CD4-positive, alpha-beta T cell (primary cell): ENCODE data around the gene ZMYM2. TPM values are rescaled to one million over a fixed set of nuclear protein-coding genes. Genes with fewer than 3 reads are reported as not detected.

Source experiments
- ATAC-seq: fragments of 200-7000 bp; cut with Tn5 transposase; one replicate; pipeline ENCODE4 v1.10.0; 2022; ENCODE audit warnings: mild to moderate bottlenecking; ENCODE audit not compliant: poor library complexity
- CTCF ChIA-PET: fragments of 350-600 bp; sonication (Branson Sonifier 250); formaldehyde crosslinking; loops from one replicate; lab custom pipeline; 2021; ENCODE audit warnings: antibody characterized with exemption, inconsistent platforms; lab: Charles Lee
- POLR2A ChIA-PET: fragments of 350-600 bp; sonication (Branson Sonifier 250); formaldehyde crosslinking; loops from one replicate; lab custom pipeline; 2021; ENCODE audit warnings: antibody characterized with exemption, inconsistent platforms; lab: Charles Lee
- DNase-seq, 14 experiments: peaks; one replicate each; pipeline ENCODE4 v3.0.0-alpha.2; 2013 to 2020; ENCODE audit warnings: mixed read lengths in 2 of 14
- H3K27ac ChIP-seq, 2 donors: one replicate each; pipeline versions ENCODE4 v1.5.1 to v1.7.0; 2013; ENCODE audit warnings: low read length in 2 of 2, low read depth in 1 of 2, mild to moderate bottlenecking in 1 of 2
- H3K27me3 ChIP-seq, 2 experiments: 1 replicate in 1 of 2; 2 replicates in 1 of 2; pipeline versions ENCODE4 v1.6.1 to v1.7.0; 2013; ENCODE audit warnings: low read length in 2 of 2, control low read depth in 1 of 2, mild to moderate bottlenecking in 1 of 2, moderate library complexity in 1 of 2; ENCODE audit not compliant: insufficient read depth in 2 of 2, control insufficient read depth in 1 of 2
- H3K36me3 ChIP-seq: one replicate; pipeline ENCODE4 v1.6.1; 2013; ENCODE audit warnings: low read length, control low read depth; ENCODE audit not compliant: insufficient read depth
- H3K4me1 ChIP-seq: one replicate; pipeline ENCODE4 v1.6.1; 2013; ENCODE audit warnings: low read length, control low read depth; ENCODE audit not compliant: insufficient read depth
- H3K4me3 ChIP-seq: one replicate; pipeline ENCODE4 v1.5.1; 2013; ENCODE audit warnings: mild to moderate bottlenecking, low read length, moderate library complexity
- H3K9me3 ChIP-seq, 2 experiments: 1 replicate in 1 of 2; 2 replicates in 1 of 2; pipeline versions ENCODE4 v1.6.1 to v1.7.0; 2013; ENCODE audit warnings: low read length in 2 of 2, mild to moderate bottlenecking in 2 of 2, control low read depth in 1 of 2, moderate library complexity in 1 of 2; ENCODE audit not compliant: control insufficient read depth in 1 of 2, insufficient read depth in 1 of 2
- H3K27ac Mint-ChIP-seq: one replicate; pipeline ENCODE4 v1.8.0; 2020; ENCODE audit warnings: mixed read lengths
- H3K27me3 Mint-ChIP-seq: one replicate; pipeline ENCODE4 v1.8.0; 2021; ENCODE audit warnings: mixed read lengths
- H3K36me3 Mint-ChIP-seq: one replicate; pipeline ENCODE4 v1.8.0; 2021; ENCODE audit warnings: low read depth, mixed read lengths
- H3K4me1 Mint-ChIP-seq: one replicate; pipeline ENCODE4 v1.8.0; 2021; ENCODE audit warnings: low read depth, mixed read lengths
- H3K4me3 Mint-ChIP-seq: one replicate; pipeline ENCODE4 v1.8.0; 2020; ENCODE audit warnings: mild to moderate bottlenecking, mixed read lengths
- H3K9me3 Mint-ChIP-seq: one replicate; pipeline ENCODE4 v1.8.0; 2020; ENCODE audit warnings: mixed read lengths
- intact Hi-C, 2 experiments: fragments of 100-400 bp; cut with DNase I in 1 of 2; cut with micrococcal nuclease in 1 of 2; formaldehyde crosslinking; loops; one replicate each; pipeline versions ENCODE4 v1.15.1 to v1.9.0; 2023 to 2025; cut with DNase I, micrococcal nuclease
- total RNA-seq, 174 experiments: library from RNA in 2 of 174; stranded (reverse) in 2 of 174; gene quantifications; one replicate each; pipeline ENCODE4 v1.2.3 and lab custom pipeline; 2021 to 2026
- TF ChIP-seq, protein P1 (sequence below): fragments of 200-600 bp; IDR thresholded peaks from one replicate; pipeline ENCODE4 v1.8.0; 2022; ENCODE audit warnings: antibody characterized with exemption, mild to moderate bottlenecking

ZMYM2 gene
- total RNA-seq, 2 experiments from 2014 or later, result 106 to 110 TPM

DNA sequence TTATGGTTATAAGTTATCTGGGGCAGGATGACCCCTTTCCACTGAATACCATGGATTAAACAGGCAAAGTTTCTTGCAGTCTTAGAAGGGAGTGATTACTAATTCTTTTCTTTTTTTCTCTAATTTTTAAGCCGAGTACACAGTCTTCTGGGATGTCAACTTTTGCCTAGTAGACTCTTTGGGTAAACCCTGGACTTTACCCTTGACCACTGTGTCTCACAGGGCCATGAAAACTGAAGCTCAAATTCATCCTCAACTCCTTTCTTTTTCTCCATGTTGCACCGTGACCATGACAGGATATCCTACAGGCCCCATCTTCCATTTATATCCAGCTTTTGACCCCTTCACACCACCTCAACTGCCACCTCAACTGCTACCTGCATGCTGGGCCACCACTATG lies 150.5 kb downstream of the ZMYM2 start:
- TF ChIP-seq, protein P1, sequence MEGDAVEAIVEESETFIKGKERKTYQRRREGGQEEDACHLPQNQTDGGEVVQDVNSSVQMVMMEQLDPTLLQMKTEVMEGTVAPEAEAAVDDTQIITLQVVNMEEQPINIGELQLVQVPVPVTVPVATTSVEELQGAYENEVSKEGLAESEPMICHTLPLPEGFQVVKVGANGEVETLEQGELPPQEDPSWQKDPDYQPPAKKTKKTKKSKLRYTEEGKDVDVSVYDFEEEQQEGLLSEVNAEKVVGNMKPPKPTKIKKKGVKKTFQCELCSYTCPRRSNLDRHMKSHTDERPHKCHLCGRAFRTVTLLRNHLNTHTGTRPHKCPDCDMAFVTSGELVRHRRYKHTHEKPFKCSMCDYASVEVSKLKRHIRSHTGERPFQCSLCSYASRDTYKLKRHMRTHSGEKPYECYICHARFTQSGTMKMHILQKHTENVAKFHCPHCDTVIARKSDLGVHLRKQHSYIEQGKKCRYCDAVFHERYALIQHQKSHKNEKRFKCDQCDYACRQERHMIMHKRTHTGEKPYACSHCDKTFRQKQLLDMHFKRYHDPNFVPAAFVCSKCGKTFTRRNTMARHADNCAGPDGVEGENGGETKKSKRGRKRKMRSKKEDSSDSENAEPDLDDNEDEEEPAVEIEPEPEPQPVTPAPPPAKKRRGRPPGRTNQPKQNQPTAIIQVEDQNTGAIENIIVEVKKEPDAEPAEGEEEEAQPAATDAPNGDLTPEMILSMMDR, result no peak
- no peak overlapping the region for H3K4me3 ChIP-seq
- peaks cover 0 to 4% of the 10 kb centered on the region in 2 experiments for H3K9me3 ChIP-seq
- Mint-ChIP-seq H3K4me1 (no peaks in the 10 kb centered on the region), H3K36me3 (no peaks in the 10 kb centered on the region), H3K27ac (no peak overlapping the region), H3K9me3 (no peaks in the 10 kb centered on the region), H3K4me3 (no peak overlapping the region), H3K27me3 (peaks cover 20% of the 10 kb centered on the region)
- intact Hi-C loops, result loop anchor here in 1 of 2 experiments (5.0 kb wide), 1 partner anchor 38 kb away; no protein-coding TSS in a partner anchor
- H3K4me1 ChIP-seq, result no peaks in the 10 kb centered on the region
- no peaks in the 10 kb centered on the region for H3K27me3 ChIP-seq
- ATAC-seq (no peak), DNase-seq (no peak)
- POLR2A ChIA-PET, result interaction anchor here (1.1 to 1.6 kb wide), 2 partner anchors 12 to 32 kb away, joined by 3 to 4 read pairs; no protein-coding TSS in a partner anchor
- no peak overlapping the region for H3K27ac ChIP-seq
- no peaks in the 10 kb centered on the region for H3K36me3 ChIP-seq
- CTCF ChIA-PET, result interaction anchor here (1.0 kb wide), 1 partner anchor 18 kb away, joined by 3 read pairs; no protein-coding TSS in a partner anchor

DNA sequence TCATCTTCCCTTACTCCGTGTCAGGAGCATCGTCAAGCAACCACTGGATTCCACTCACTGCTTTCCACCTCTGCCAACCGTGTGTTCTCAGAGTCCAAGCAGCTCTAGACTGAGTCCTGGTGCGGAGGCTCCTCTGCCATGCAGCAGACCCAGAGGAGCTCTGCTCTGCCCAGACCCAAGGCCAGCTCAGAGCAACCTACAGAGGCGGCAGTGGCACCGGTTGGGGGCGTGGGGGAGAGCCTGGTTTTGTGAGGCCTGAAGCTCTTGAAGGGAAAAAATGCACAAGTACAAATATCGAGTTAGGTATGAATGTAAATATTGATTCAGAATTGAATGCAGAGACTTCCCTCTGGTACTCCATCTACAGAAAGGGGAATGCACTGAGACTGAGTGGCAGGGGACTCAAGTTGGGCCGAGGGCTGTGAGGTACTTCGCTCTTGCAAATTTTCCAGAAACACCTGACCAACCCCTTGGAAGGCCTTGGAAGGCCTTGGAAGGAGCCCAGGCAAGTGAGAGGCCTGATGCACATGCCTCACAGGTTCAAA lies 155.6 kb downstream of the ZMYM2 start:
- Histone ChIP-seq H3K27me3 (no peaks in the 10 kb centered on the region), H3K36me3 (no peaks in the 10 kb centered on the region), H3K9me3 (no peaks in the 10 kb centered on the region), H3K4me1 (peaks cover 9% of the 10 kb centered on the region), H3K27ac (no peak overlapping the region), H3K4me3 (no peak overlapping the region)
- peaks cover 3% of the 10 kb centered on the region for H3K4me1 Mint-ChIP-seq
- H3K27ac Mint-ChIP-seq, result no peak overlapping the region
- POLR2A ChIA-PET, result no interaction called here
- no peaks in the 10 kb centered on the region for H3K36me3 Mint-ChIP-seq
- intact Hi-C loops, result no loop called here
- DNase-seq (no peak), ATAC-seq (no peak)
- CTCF ChIA-PET, result interaction anchor here (0.6 kb wide), 1 partner anchor 590 kb away, joined by 3 read pairs; the partner anchor contains the start of gene IL17D
- TF ChIP-seq, protein P1, result no peak
- H3K9me3 Mint-ChIP-seq, result no peaks in the 10 kb centered on the region
- no peaks in the 10 kb centered on the region for H3K27me3 Mint-ChIP-seq
- H3K4me3 Mint-ChIP-seq, result no peak overlapping the region

DNA sequence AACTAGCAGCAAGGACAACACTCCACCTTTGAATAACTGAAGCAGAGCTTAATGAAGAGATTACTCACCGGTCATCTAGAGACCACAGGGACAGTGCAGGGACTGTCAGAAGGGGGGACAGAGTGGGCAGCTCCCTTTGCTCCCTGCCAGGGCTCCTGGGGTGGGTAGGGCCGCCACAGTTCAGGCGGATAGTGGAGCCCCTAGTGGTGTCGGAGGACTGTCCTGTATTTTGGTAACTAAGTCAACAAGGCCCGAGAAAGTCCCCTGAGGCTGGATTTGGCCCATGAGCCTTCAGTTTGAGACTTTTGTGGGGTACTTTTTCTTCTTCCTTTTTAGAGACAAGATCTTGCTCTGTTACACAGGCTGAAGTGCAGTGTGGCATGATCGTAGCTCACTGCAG lies 157.7 kb downstream of the ZMYM2 start:
- Mint-ChIP-seq H3K27ac (no peak overlapping the region), H3K9me3 (no peaks in the 10 kb centered on the region), H3K27me3 (no peaks in the 10 kb centered on the region), H3K4me3 (peak overlapping the region; percentile 60), H3K4me1 (peaks cover 24% of the 10 kb centered on the region), H3K36me3 (no peaks in the 10 kb centered on the region)
- DNase-seq, result no peak
- Histone ChIP-seq H3K27ac (no peak overlapping the region), H3K4me3 (no peak overlapping the region), H3K9me3 (no peaks in the 10 kb centered on the region), H3K27me3 (no peaks in the 10 kb centered on the region), H3K36me3 (no peaks in the 10 kb centered on the region), H3K4me1 (peaks cover 26% of the 10 kb centered on the region)
- no peak for ATAC-seq
- CTCF ChIA-PET, result interaction anchor here (0.6 to 1.3 kb wide), 2 partner anchors 22 to 745 kb away, joined by 3 to 4 read pairs; no protein-coding TSS in a partner anchor
- intact Hi-C loops, result no loop called here
- POLR2A ChIA-PET, result no interaction called here
- TF ChIP-seq, protein P1, result no peak
